OCI-LY3 (cell line): ENCODE measurements around the gene P3H2.

ENCODE experiments used
- H2AFZ ChIP-seq: fragments of 200-600, 300-600 bp; shearing (Covaris generic); 2 replicates; pipeline ENCODE4 v1.6.0; 2014; ENCODE audit warnings: antibody characterized with exemption, low read depth, low read length
- H3K27ac ChIP-seq: fragments of 200-600, 300-600 bp; sonication (generic); 2 replicates; pipeline ENCODE4 v1.5.1; 2014; ENCODE audit warnings: mild to moderate bottlenecking, low read length, moderate library complexity, mixed read lengths
- H3K27me3 ChIP-seq: fragments of 200-600, 300-600 bp; sonication (generic); 2 replicates; pipeline ENCODE4 v1.6.1; 2014; ENCODE audit warnings: low read depth, low read length, mixed read lengths
- H3K36me3 ChIP-seq: fragments of 200-600, 300-600 bp; sonication (generic); replicated peaks from 2 replicates; pipeline ENCODE3; 2014; ENCODE audit warnings: low read depth, low read length, mixed read lengths
- H3K4me1 ChIP-seq: fragments of 300-600, 200-600 bp; sonication (generic); 2 replicates; pipeline ENCODE4 v1.6.1; 2014; ENCODE audit warnings: low read length, mixed read lengths
- H3K4me2 ChIP-seq: fragments of 200-600, 300-600 bp; sonication (generic); 2 replicates; pipeline ENCODE4 v1.6.1; 2014; ENCODE audit warnings: low read length, mixed read lengths
- H3K4me3 ChIP-seq: fragments of 300-600, 200-600 bp; sonication (generic); 2 replicates; pipeline ENCODE4 v1.5.1; 2014; ENCODE audit warnings: antibody characterized with exemption, mild to moderate bottlenecking, low read length, moderate library complexity
- H3K79me2 ChIP-seq: fragments of 300-600, 200-600 bp; shearing (Covaris generic); 2 replicates; pipeline ENCODE4 v1.6.1; 2014; ENCODE audit warnings: mild to moderate bottlenecking, low read length, mixed read lengths
- H3K9ac ChIP-seq: fragments of 300-600, 200-600 bp; shearing (Covaris generic); 2 replicates; pipeline ENCODE4 v1.6.0; 2014; ENCODE audit warnings: mild to moderate bottlenecking, low read length, moderate library complexity
- H3K9me3 ChIP-seq: fragments of 200-600, 300-600 bp; shearing (Covaris generic); 2 replicates; pipeline ENCODE4 v1.6.1; 2014; ENCODE audit warnings: low read length, mixed read lengths; ENCODE audit not compliant: insufficient read depth
- H4K20me1 ChIP-seq: fragments of 200-600, 300-600 bp; sonication (generic); 2 replicates; pipeline ENCODE4 v1.6.1; 2016; ENCODE audit warnings: low read length, mixed read lengths; ENCODE audit not compliant: insufficient read depth
- CTCF ChIP-seq: fragments of 200-600, 300-600 bp; sonication (generic); IDR thresholded peaks from 2 replicates; pipeline ENCODE4 v1.5.1; 2014; ENCODE audit warnings: antibody characterized with exemption, low read length, low read depth
- EZH2phosphoT487 ChIP-seq: fragments of 200-600 bp; shearing (Covaris generic); IDR thresholded peaks from 2 replicates; pipeline ENCODE4 v1.6.1; 2018; ENCODE audit warnings: antibody characterized with exemption, mixed run types, low read depth

P3H2 gene

GRCh38 chr3:190121061-190121377 lies 322 bp upstream of the P3H2 start:
- Histone ChIP-seq H3K36me3 (peaks cover 10% of the 10 kb centered on the region), H2AFZ (peak overlapping the region; percentile 92), H3K9ac (peak overlapping the region; percentile 77), H3K4me2 (peak overlapping the region; percentile 82), H3K27ac (peak overlapping the region; percentile 95), H3K9me3 (no peaks in the 10 kb centered on the region), H3K4me3 (peak overlapping the region; percentile 87), H3K27me3 (no peaks in the 10 kb centered on the region), H4K20me1 (no peaks in the 10 kb centered on the region), H3K4me1 (peaks cover 36% of the 10 kb centered on the region), H3K79me2 (peaks cover 20% of the 10 kb centered on the region)
- TF ChIP-seq CTCF (no peak), EZH2phosphoT487 (no peak)

- Histone ChIP-seq H3K36me3 (peaks cover 14% of the 10 kb centered on the region), H3K27me3 (no peaks in the 10 kb centered on the region), H3K4me1 (peaks cover 41% of the 10 kb centered on the region), H3K27ac (peak overlapping the region; percentile 95), H3K4me3 (peak overlapping the region; percentile 87), H3K79me2 (peaks cover 20% of the 10 kb centered on the region), H2AFZ (peak overlapping the region; percentile 78; the same call in 1 of the 2 replicates), H3K9me3 (no peaks in the 10 kb centered on the region), H3K4me2 (peak overlapping the region; percentile 82), H3K9ac (peak overlapping the region; percentile 77), H4K20me1 (no peaks in the 10 kb centered on the region)
- TF ChIP-seq CTCF (no peak), EZH2phosphoT487 (no peak)
Observed at GRCh38 chr3:190119461-190120268, 1.0 kb downstream of the P3H2 start.

GRCh38 chr3:190118438-190118837 lies 2.3 kb downstream of the P3H2 start:
- H3K9ac ChIP-seq: no peak overlapping the region
- no peak for TF ChIP-seq EZH2phosphoT487
- TF ChIP-seq CTCF: no peak
- H3K79me2 ChIP-seq: peaks cover 20% of the 10 kb centered on the region
- no peaks in the 10 kb centered on the region for H3K9me3 ChIP-seq
- peaks cover 41% of the 10 kb centered on the region for H3K4me1 ChIP-seq
- H3K27ac ChIP-seq: no peak overlapping the region
- no peak overlapping the region for H2AFZ ChIP-seq
- peak overlapping the region; percentile 41; the same call in 1 of the 2 replicates for H3K4me3 ChIP-seq
- H3K36me3 ChIP-seq: peaks cover 14% of the 10 kb centered on the region
- no peaks in the 10 kb centered on the region for H4K20me1 ChIP-seq
- peak overlapping the region; percentile 38 for H3K4me2 ChIP-seq
- no peaks in the 10 kb centered on the region for H3K27me3 ChIP-seq

- H3K4me3 ChIP-seq: no peak overlapping the region
- H3K9ac ChIP-seq: no peak overlapping the region
- TF ChIP-seq EZH2phosphoT487: no peak
- TF ChIP-seq CTCF: no peak
- peaks cover 41% of the 10 kb centered on the region for H3K4me1 ChIP-seq
- no peak overlapping the region for H3K4me2 ChIP-seq
- peaks cover 20% of the 10 kb centered on the region for H3K79me2 ChIP-seq
- peaks cover 14% of the 10 kb centered on the region for H3K36me3 ChIP-seq
- no peak overlapping the region for H2AFZ ChIP-seq
- no peaks in the 10 kb centered on the region for H4K20me1 ChIP-seq
- no peaks in the 10 kb centered on the region for H3K27me3 ChIP-seq
- H3K27ac ChIP-seq: no peak overlapping the region
- no peaks in the 10 kb centered on the region for H3K9me3 ChIP-seq
Observed at GRCh38 chr3:190117981-190118380, 2.7 kb downstream of the P3H2 start.
